Measurements from ENCODE around the gene PCDHGA9.
A peak's percentile ranks its signal among the peaks of the same experiment; 100 is the strongest.
"Not testable (repeated sequence)": the region's sequence is repeated elsewhere in the genome, so short reads cannot be mapped to it uniquely, and the experiment has no call there.

PCDHGA9 gene

GRCh38 chr5:141432308-141432707 is 29.7 kb downstream of the PCDHGA9 start:
- peaks cover 5 to 53% of the 10 kb centered on the region in 2 donors for H3K9me3 ChIP-seq (ENCODE audit: control insufficient read depth in 2 of 2, low read length in 2 of 2)
- not testable (repeated sequence) for H3K27me3 ChIP-seq (ENCODE audit: control insufficient read depth in 1 of 2, insufficient read depth in 2 of 2, low read length in 2 of 2)

GRCh38 chr5:141432726-141433125 is 30.1 kb downstream of the PCDHGA9 start:
- H3K36me3 ChIP-seq (ENCODE audit: control insufficient read depth in 2 of 2, insufficient read depth in 2 of 2, low read length in 2 of 2); H3K27ac ChIP-seq (ENCODE audit: low read length); H3K9ac ChIP-seq (ENCODE audit: low read length in 2 of 2); H3K4me3 ChIP-seq (ENCODE audit: low read length in 2 of 2); H3K27me3 ChIP-seq (ENCODE audit: control insufficient read depth in 1 of 2, insufficient read depth in 2 of 2, low read length in 2 of 2); H3K4me1 ChIP-seq (ENCODE audit: control insufficient read depth, insufficient read depth, low read length): not testable (repeated sequence)
- H3K9me3 ChIP-seq (ENCODE audit: control insufficient read depth in 2 of 2, low read length in 2 of 2), result peaks cover 4 to 52% of the 10 kb centered on the region in 2 donors

More at GRCh38 chr5:141432308-141432707, 29.7 kb downstream of the PCDHGA9 start:
- H3K4me1 ChIP-seq (ENCODE audit: control insufficient read depth, insufficient read depth, low read length); H3K27ac ChIP-seq (ENCODE audit: low read length); H3K36me3 ChIP-seq (ENCODE audit: control insufficient read depth in 2 of 2, insufficient read depth in 2 of 2, low read length in 2 of 2); H3K9ac ChIP-seq (ENCODE audit: low read length in 2 of 2): not testable (repeated sequence)
- peak overlapping the region; percentile 58 to 59 for H3K4me3 ChIP-seq (ENCODE audit: low read length in 2 of 2)

GRCh38 chr5:141434006-141434405 is 31.4 kb downstream of the PCDHGA9 start:
- peaks cover 6 to 48% of the 10 kb centered on the region in 2 donors for H3K9me3 ChIP-seq (ENCODE audit: control insufficient read depth in 2 of 2, low read length in 2 of 2)
- no peak overlapping the region for H3K4me3 ChIP-seq (ENCODE audit: low read length in 2 of 2)
- H3K36me3 ChIP-seq (ENCODE audit: control insufficient read depth in 2 of 2, insufficient read depth in 2 of 2, low read length in 2 of 2), result no peaks in the 10 kb centered on the region
- H3K4me1 ChIP-seq (ENCODE audit: control insufficient read depth, insufficient read depth, low read length), result no peaks in the 10 kb centered on the region
- H3K27me3 ChIP-seq (ENCODE audit: control insufficient read depth in 1 of 2, insufficient read depth in 2 of 2, low read length in 2 of 2), result no peaks in the 10 kb centered on the region
- no peak overlapping the region for H3K27ac ChIP-seq (ENCODE audit: low read length)
- no peak overlapping the region for H3K9ac ChIP-seq (ENCODE audit: low read length in 2 of 2)

GRCh38 chr5:141437221-141437620 is 34.6 kb downstream of the PCDHGA9 start:
- no peaks in the 10 kb centered on the region for H3K4me1 ChIP-seq (ENCODE audit: control insufficient read depth, insufficient read depth, low read length)
- no peak overlapping the region for H3K9ac ChIP-seq (ENCODE audit: low read length in 2 of 2)
- no peaks in the 10 kb centered on the region for H3K27me3 ChIP-seq (ENCODE audit: control insufficient read depth in 1 of 2, insufficient read depth in 2 of 2, low read length in 2 of 2)
- no peak overlapping the region for H3K27ac ChIP-seq (ENCODE audit: low read length)
- H3K4me3 ChIP-seq (ENCODE audit: low read length in 2 of 2), result no peak overlapping the region
- H3K36me3 ChIP-seq (ENCODE audit: control insufficient read depth in 2 of 2, insufficient read depth in 2 of 2, low read length in 2 of 2), result peaks cover 0 to 3% of the 10 kb centered on the region in 2 donors
- H3K9me3 ChIP-seq (ENCODE audit: control insufficient read depth in 2 of 2, low read length in 2 of 2), result peaks cover 6 to 58% of the 10 kb centered on the region in 2 donors

- no peak overlapping the region for H3K9ac ChIP-seq (ENCODE audit: low read length in 2 of 2)
- H3K9me3 ChIP-seq (ENCODE audit: control insufficient read depth in 2 of 2, low read length in 2 of 2), result peaks cover 9 to 47% of the 10 kb centered on the region in 2 donors
- peaks cover 0 to 3% of the 10 kb centered on the region in 2 donors for H3K36me3 ChIP-seq (ENCODE audit: control insufficient read depth in 2 of 2, insufficient read depth in 2 of 2, low read length in 2 of 2)
- H3K27ac ChIP-seq (ENCODE audit: low read length), result no peak overlapping the region
- no peaks in the 10 kb centered on the region for H3K27me3 ChIP-seq (ENCODE audit: control insufficient read depth in 1 of 2, insufficient read depth in 2 of 2, low read length in 2 of 2)
- no peaks in the 10 kb centered on the region for H3K4me1 ChIP-seq (ENCODE audit: control insufficient read depth, insufficient read depth, low read length)
- H3K4me3 ChIP-seq (ENCODE audit: low read length in 2 of 2), result no peak overlapping the region
Measured at GRCh38 chr5:141439411-141440141, 37.0 kb downstream of the PCDHGA9 start.

- Histone ChIP-seq H3K9me3 (ENCODE audit: control insufficient read depth in 2 of 2, low read length in 2 of 2) (peaks cover 9 to 49% of the 10 kb centered on the region in 2 donors), H3K27me3 (ENCODE audit: control insufficient read depth in 1 of 2, insufficient read depth in 2 of 2, low read length in 2 of 2) (no peaks in the 10 kb centered on the region), H3K4me3 (ENCODE audit: low read length in 2 of 2) (peak overlapping the region in 1 of 2 donors; percentile 14), H3K4me1 (ENCODE audit: control insufficient read depth, insufficient read depth, low read length) (no peaks in the 10 kb centered on the region), H3K9ac (ENCODE audit: low read length in 2 of 2) (no peak overlapping the region), H3K27ac (ENCODE audit: low read length) (no peak overlapping the region), H3K36me3 (ENCODE audit: control insufficient read depth in 2 of 2, insufficient read depth in 2 of 2, low read length in 2 of 2) (peaks cover 0 to 3% of the 10 kb centered on the region in 2 donors)
Measured at GRCh38 chr5:141440341-141440740, 37.8 kb downstream of the PCDHGA9 start.

- H3K9me3 ChIP-seq (ENCODE audit: control insufficient read depth in 2 of 2, low read length in 2 of 2), result peaks cover 9 to 46% of the 10 kb centered on the region in 2 donors
Measured at GRCh38 chr5:141441571-141442170, 39.1 kb downstream of the PCDHGA9 start.

More at GRCh38 chr5:141441571-141442170, 39.1 kb downstream of the PCDHGA9 start:
- H3K9ac ChIP-seq (ENCODE audit: low read length in 2 of 2), result no peak overlapping the region
- H3K27me3 ChIP-seq (ENCODE audit: control insufficient read depth in 1 of 2, insufficient read depth in 2 of 2, low read length in 2 of 2), result no peaks in the 10 kb centered on the region
- no peak overlapping the region for H3K27ac ChIP-seq (ENCODE audit: low read length)
- H3K36me3 ChIP-seq (ENCODE audit: control insufficient read depth in 2 of 2, insufficient read depth in 2 of 2, low read length in 2 of 2), result peaks cover 0 to 3% of the 10 kb centered on the region in 2 donors
- H3K4me1 ChIP-seq (ENCODE audit: control insufficient read depth, insufficient read depth, low read length), result no peaks in the 10 kb centered on the region
- H3K4me3 ChIP-seq (ENCODE audit: low read length in 2 of 2), result no peak overlapping the region

Data from stomach smooth muscle (tissue), 2 donors.